Measurements from ENCODE around the gene ITIH3. TPM values are rescaled to one million over a fixed set of nuclear protein-coding genes. Genes with fewer than 3 reads are reported as not detected.
A peak's percentile ranks its signal among the peaks of the same experiment; 100 is the strongest.

ITIH3 gene
- total and polyA plus RNA-seq, 2 of the 8 experiments (the other 6 are each of a cell fraction or from before 2014, with no cell fraction given): not detected

- TF ChIP-seq KDM4A (IDR thresholded peaks at IDR 0.05; ENCODE audit: low read depth, low read length, severe bottlenecking) (peak; percentile 85), CEBPB (IDR thresholded peaks at IDR 0.05; ENCODE audit: low read depth, low read length) (no peak), E2F6 (IDR thresholded peaks at IDR 0.05) (no peak; the same call in 1 of the 2 replicates), CBX8 (IDR thresholded peaks at IDR 0.05; ENCODE audit: borderline replicate concordance, low read depth, low read length) (no peak), RXRA (IDR thresholded peaks at IDR 0.05; ENCODE audit: insufficient read depth, low read depth, low read length) (no peak), TAF7 (optimal IDR thresholded peaks at IDR 0.05; ENCODE audit: borderline replicate concordance, low read depth, low read length) (no peak), RNF2 (IDR thresholded peaks at IDR 0.05; ENCODE audit: borderline replicate concordance, low read depth, low read length, missing control alignments, poor library complexity, severe bottlenecking) (no peak), POU5F1 (IDR thresholded peaks at IDR 0.05; ENCODE audit: low read depth, low read length) (no peak), SP2 (IDR thresholded peaks at IDR 0.05; ENCODE audit: low read length) (peak; percentile 88), SIX5 (IDR thresholded peaks at IDR 0.05; ENCODE audit: low read depth, low read length) (no peak), MAFK (IDR thresholded peaks at IDR 0.05; ENCODE audit: low read depth, low read length) (no peak), TBP (IDR thresholded peaks at IDR 0.05; ENCODE audit: low read depth, low read length) (peak; percentile 90), RFX5 (IDR thresholded peaks at IDR 0.05; ENCODE audit: borderline replicate concordance, low read depth, low read length) (no peak), RAD21 (IDR thresholded peaks at IDR 0.05 in 1 of 2, conservative IDR thresholded peaks at IDR 0.05 in 1 of 2; ENCODE audit: low read depth in 2 of 2, low read length in 2 of 2) (no peak), KDM5A (IDR thresholded peaks at IDR 0.05; ENCODE audit: low read length) (no peak; the same call in 1 of the 2 replicates), POLR2A (IDR thresholded peaks at IDR 0.05; ENCODE audit: control extremely low read depth in 1 of 2, low read depth in 2 of 2, low read length in 2 of 2) (peak; percentile 82 to 94), CTCF (IDR thresholded peaks at IDR 0.05; ENCODE audit: control extremely low read depth in 1 of 3, insufficient read depth in 1 of 3, low read depth in 1 of 3, low read length in 3 of 3) (no peak), SRF (IDR thresholded peaks at IDR 0.05; ENCODE audit: low read depth, low read length) (no peak), TEAD4 (IDR thresholded peaks at IDR 0.05; ENCODE audit: low read depth, low read length) (no peak), NRF1 (IDR thresholded peaks at IDR 0.05; ENCODE audit: low read depth, low read length) (peak; percentile 75), EGR1 (IDR thresholded peaks at IDR 0.05; ENCODE audit: borderline replicate concordance, low read depth, low read length) (peak; percentile 30; the same call in 1 of the 2 replicates)
Measured at GRCh38 chr3:52770496-52771333, 23.9 kb upstream of the ITIH3 start, which contains the start of gene NEK4 (continued).
